Measurements from ENCODE around the gene IKZF4.
"Not testable (repeated sequence)": the region's sequence is repeated elsewhere in the genome, so short reads cannot be mapped to it uniquely, and the experiment has no call there.

Gene IKZF4

GRCh38 chr12:55978393-55978792 lies 42.5 kb upstream of the IKZF4 start:
- H3K9me2 ChIP-seq (replicated peaks; ENCODE audit: low read depth, low read length) = no peaks in the 10 kb centered on the region
- TF ChIP-seq CTCF (conservative IDR thresholded peaks at IDR 0.05; ENCODE audit: low read length) (no peak), EZH2phosphoT487 (IDR thresholded peaks at IDR 0.05; ENCODE audit: borderline replicate concordance) (no peak)
- H3K4me2 ChIP-seq (ENCODE audit: low read depth, low read length, poor library complexity, severe bottlenecking) = no peak overlapping the region
- no peaks in the 10 kb centered on the region for H3K36me3 ChIP-seq (ENCODE audit: insufficient read depth, low read length)
- peaks cover 29% of the 10 kb centered on the region for H3K4me1 ChIP-seq (ENCODE audit: insufficient read depth, low read length, poor library complexity, severe bottlenecking)
- no peaks in the 10 kb centered on the region for H3K9me3 ChIP-seq (ENCODE audit: insufficient read depth, low read depth, low read length)
- H2AFZ ChIP-seq (ENCODE audit: low read length) = no peak overlapping the region
- H3F3A ChIP-seq (ENCODE audit: low read depth) = no peaks in the 10 kb centered on the region
- H3K9ac ChIP-seq (ENCODE audit: low read depth, low read length, poor library complexity, severe bottlenecking) = no peak overlapping the region
- no peaks in the 10 kb centered on the region for H3K27me3 ChIP-seq (ENCODE audit: insufficient read depth, low read length, poor library complexity, severe bottlenecking)
- H3K79me2 ChIP-seq (ENCODE audit: insufficient read depth, low read length) = peaks cover 51% of the 10 kb centered on the region
- H4K20me1 ChIP-seq (ENCODE audit: insufficient read depth, low read length, poor library complexity, severe bottlenecking) = peaks cover 9% of the 10 kb centered on the region
- H3K4me3 ChIP-seq (ENCODE audit: low read length, poor library complexity, severe bottlenecking) = no peak overlapping the region

GRCh38 chr12:55979069-55979468 lies 41.8 kb upstream of the IKZF4 start:
- Histone ChIP-seq H3K27me3 (ENCODE audit: insufficient read depth, low read length, poor library complexity, severe bottlenecking) (no peaks in the 10 kb centered on the region), H3K9me3 (ENCODE audit: insufficient read depth, low read depth, low read length) (no peaks in the 10 kb centered on the region), H3K9ac (ENCODE audit: low read depth, low read length, poor library complexity, severe bottlenecking) (no peak overlapping the region), H3K4me3 (ENCODE audit: low read length, poor library complexity, severe bottlenecking) (no peak overlapping the region), H3K4me1 (ENCODE audit: insufficient read depth, low read length, poor library complexity, severe bottlenecking) (peaks cover 29% of the 10 kb centered on the region), H3K36me3 (ENCODE audit: insufficient read depth, low read length) (no peaks in the 10 kb centered on the region), H2AFZ (ENCODE audit: low read length) (no peak overlapping the region), H3F3A (ENCODE audit: low read depth) (no peaks in the 10 kb centered on the region), H3K9me2 (replicated peaks; ENCODE audit: low read depth, low read length) (no peaks in the 10 kb centered on the region), H4K20me1 (ENCODE audit: insufficient read depth, low read length, poor library complexity, severe bottlenecking) (peaks cover 7% of the 10 kb centered on the region), H3K79me2 (ENCODE audit: insufficient read depth, low read length) (peaks cover 50% of the 10 kb centered on the region), H3K4me2 (ENCODE audit: low read depth, low read length, poor library complexity, severe bottlenecking) (no peak overlapping the region)
- no peak for TF ChIP-seq EZH2phosphoT487 (IDR thresholded peaks at IDR 0.05; ENCODE audit: borderline replicate concordance)
- TF ChIP-seq CTCF (conservative IDR thresholded peaks at IDR 0.05; ENCODE audit: low read length) = no peak

DNA sequence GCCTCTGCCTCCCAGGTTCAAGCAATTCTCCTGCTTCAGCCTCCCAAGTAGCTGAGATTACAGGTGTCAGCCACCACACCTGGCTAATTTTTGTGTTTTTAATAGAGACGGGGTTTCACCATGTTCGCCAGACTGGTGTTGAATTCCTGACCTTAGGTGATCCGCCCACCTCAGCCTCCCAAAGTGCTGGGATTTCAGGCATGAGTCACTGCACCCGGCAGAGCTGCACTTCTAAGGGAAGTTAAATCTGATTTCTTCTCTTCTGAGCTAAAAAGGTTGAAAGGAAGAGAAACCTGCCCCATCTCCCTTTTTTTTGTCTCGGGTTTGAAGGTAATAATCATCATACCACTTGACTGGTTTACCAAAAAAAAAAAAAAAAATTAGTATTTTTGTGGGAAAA lies 39.0 kb upstream of the IKZF4 start:
- peaks cover 22% of the 10 kb centered on the region for H3K79me2 ChIP-seq (ENCODE audit: insufficient read depth, low read length)

GRCh38 chr12:55982319-55982936 lies 38.4 kb upstream of the IKZF4 start:
- no peaks in the 10 kb centered on the region for H3K9me2 ChIP-seq (replicated peaks; ENCODE audit: low read depth, low read length)
- H3K4me2 ChIP-seq (ENCODE audit: low read depth, low read length, poor library complexity, severe bottlenecking) = no peak overlapping the region
- H3K4me1 ChIP-seq (ENCODE audit: insufficient read depth, low read length, poor library complexity, severe bottlenecking) = peaks cover 11% of the 10 kb centered on the region
- H2AFZ ChIP-seq (ENCODE audit: low read length) = no peak overlapping the region
- H3K79me2 ChIP-seq (ENCODE audit: insufficient read depth, low read length) = peaks cover 16% of the 10 kb centered on the region
- TF ChIP-seq EZH2phosphoT487 (IDR thresholded peaks at IDR 0.05; ENCODE audit: borderline replicate concordance) (no peak), CTCF (conservative IDR thresholded peaks at IDR 0.05; ENCODE audit: low read length) (no peak)
- H4K20me1 ChIP-seq (ENCODE audit: insufficient read depth, low read length, poor library complexity, severe bottlenecking) = no peaks in the 10 kb centered on the region
- H3K27me3 ChIP-seq (ENCODE audit: insufficient read depth, low read length, poor library complexity, severe bottlenecking) = no peaks in the 10 kb centered on the region
- H3K9ac ChIP-seq (ENCODE audit: low read depth, low read length, poor library complexity, severe bottlenecking) = no peak overlapping the region
- H3K36me3 ChIP-seq (ENCODE audit: insufficient read depth, low read length) = no peaks in the 10 kb centered on the region
- H3F3A ChIP-seq (ENCODE audit: low read depth) = no peaks in the 10 kb centered on the region
- no peak overlapping the region for H3K4me3 ChIP-seq (ENCODE audit: low read length, poor library complexity, severe bottlenecking)
- no peaks in the 10 kb centered on the region for H3K9me3 ChIP-seq (ENCODE audit: insufficient read depth, low read depth, low read length)

More for the DNA sequence above, 39.0 kb upstream of the IKZF4 start:
- H3K27me3 ChIP-seq (ENCODE audit: insufficient read depth, low read length, poor library complexity, severe bottlenecking); H3K9me3 ChIP-seq (ENCODE audit: insufficient read depth, low read depth, low read length); H3K9ac ChIP-seq (ENCODE audit: low read depth, low read length, poor library complexity, severe bottlenecking); H3K4me2 ChIP-seq (ENCODE audit: low read depth, low read length, poor library complexity, severe bottlenecking); H2AFZ ChIP-seq (ENCODE audit: low read length); H3K36me3 ChIP-seq (ENCODE audit: insufficient read depth, low read length); H3K9me2 ChIP-seq (replicated peaks; ENCODE audit: low read depth, low read length); H4K20me1 ChIP-seq (ENCODE audit: insufficient read depth, low read length, poor library complexity, severe bottlenecking); H3K4me3 ChIP-seq (ENCODE audit: low read length, poor library complexity, severe bottlenecking); H3F3A ChIP-seq (ENCODE audit: low read depth): not testable (repeated sequence)
- peaks cover 15% of the 10 kb centered on the region for H3K4me1 ChIP-seq (ENCODE audit: insufficient read depth, low read length, poor library complexity, severe bottlenecking)

Data from Loucy (cell line).